ENCODE measurements around the gene CFAP299. TPM values are rescaled to one million over a fixed set of nuclear protein-coding genes. Genes with fewer than 3 reads are reported as not detected.
"Not testable (repeated sequence)": the region's sequence is repeated elsewhere in the genome, so short reads cannot be mapped to it uniquely, and the experiment has no call there.

Gene CFAP299
- total and polyA plus RNA-seq, 2 of the 8 experiments (the other 6 are each of a cell fraction or from before 2014, with no cell fraction given): not detected

GRCh38 chr4:80798082-80798481, 462.6 kb downstream of the CFAP299 start:
- POLR2A ChIA-PET (ENCODE audit: partially characterized antibody): no interaction called here

DNA sequence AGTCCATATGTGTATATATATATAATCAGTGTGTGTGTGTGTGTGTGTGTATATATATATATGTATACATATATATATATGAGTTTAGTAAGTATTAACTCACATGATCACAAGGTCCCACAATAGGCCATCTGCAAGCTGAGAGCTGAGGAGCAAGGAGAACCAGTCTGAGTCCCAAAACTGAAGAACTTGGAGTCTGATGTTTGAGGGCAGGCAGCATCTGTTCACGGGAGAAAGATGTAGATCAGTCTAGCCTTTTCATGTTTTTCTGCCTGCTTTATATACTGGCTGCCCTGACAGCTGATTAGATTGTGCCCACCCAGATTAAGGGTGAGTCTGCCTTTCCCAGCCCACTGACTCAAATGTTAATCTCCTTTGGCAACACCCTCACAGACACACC, 465.2 kb downstream of the CFAP299 start:
- H3K4ac ChIP-seq (replicated peaks; ENCODE audit: insufficient read length, low read depth, low read length); H3K18ac ChIP-seq (ENCODE audit: extremely low read depth, low read length); H3K4me1 ChIP-seq (replicated peaks in 1 of 4; ENCODE audit: control insufficient read depth in 3 of 4, insufficient read depth in 4 of 4, low read length in 3 of 4); H3K36me3 ChIP-seq (ENCODE audit: control insufficient read depth in 2 of 4, insufficient read depth in 4 of 4, low read length in 3 of 4); H3K56ac ChIP-seq (replicated peaks; ENCODE audit: insufficient read length, low read depth, low read length); H3K79me1 ChIP-seq (ENCODE audit: low read depth, low read length); H4K8ac ChIP-seq (ENCODE audit: extremely low read depth, insufficient read depth, low read length); H2BK5ac ChIP-seq (ENCODE audit: low read depth, low read length); H2BK12ac ChIP-seq (ENCODE audit: low read depth, low read length); POLR2A ChIA-PET (ENCODE audit: partially characterized antibody); FAIRE-seq; H3K23ac ChIP-seq (ENCODE audit: insufficient read length); H3K4me2 ChIP-seq (ENCODE audit: insufficient read depth in 1 of 2, low read depth in 2 of 2, low read length in 2 of 2); H3K9me3 ChIP-seq (ENCODE audit: insufficient read depth in 2 of 2, low read depth in 1 of 2, low read length in 1 of 2); H3K14ac ChIP-seq (ENCODE audit: insufficient read length); H3K23me2 ChIP-seq (ENCODE audit: low read depth, low read length); H4K5ac ChIP-seq (ENCODE audit: insufficient read length, low read depth, low read length); H3K27ac ChIP-seq (ENCODE audit: low read depth, low read length); H2BK15ac ChIP-seq (ENCODE audit: low read length); DNase-seq (ENCODE audit: low read depth in 1 of 2, low spot score in 2 of 2); H3K9ac ChIP-seq (replicated peaks in 1 of 4; ENCODE audit: extremely low read depth in 1 of 4, low read depth in 3 of 4, low read length in 3 of 4); H2AK5ac ChIP-seq (ENCODE audit: low read depth, low read length); H2AFZ ChIP-seq (ENCODE audit: low read length); H2BK20ac ChIP-seq (ENCODE audit: low read length); H4K91ac ChIP-seq (replicated peaks; ENCODE audit: insufficient read length, low read length); CTCF ChIA-PET (ENCODE audit: partially characterized antibody); H2BK120ac ChIP-seq (replicated peaks; ENCODE audit: low read depth, low read length); H3K79me2 ChIP-seq (ENCODE audit: control insufficient read depth in 1 of 2, insufficient read depth in 2 of 2, low read length in 2 of 2); H4K20me1 ChIP-seq (replicated peaks in 1 of 2; ENCODE audit: control insufficient read depth in 1 of 2, insufficient read depth in 2 of 2, low read length in 2 of 2); H3K4me3 ChIP-seq (ENCODE audit: extremely low read depth in 1 of 4, insufficient read depth in 2 of 4, low read depth in 3 of 4, low read length in 4 of 4); H3K27me3 ChIP-seq (replicated peaks in 1 of 4; ENCODE audit: control insufficient read depth in 3 of 4, extremely low read depth in 1 of 4, insufficient read depth in 3 of 4, low read length in 3 of 4): not testable (repeated sequence)
- WGBS, 2 experiments (ENCODE audit: extremely low coverage in 1 of 2, insufficient coverage in 1 of 2, insufficient read length in 1 of 2, insufficient replicate concordance in 2 of 2, low coverage in 1 of 2, low lambda C conversion rate in 2 of 2, missing lambda C conversion rate in 1 of 2): 95% methylated on average over 1 of the region's 1 CpG; no CpG with 5 or more reads in 1 of the 2 experiments

More at GRCh38 chr4:80798082-80798481, 462.6 kb downstream of the CFAP299 start:
- Histone ChIP-seq H3K9me3 (ENCODE audit: insufficient read depth in 2 of 2, low read depth in 1 of 2, low read length in 1 of 2) (peaks cover 0 to 6% of the 10 kb centered on the region in 2 experiments; a peak in 2 of 4 replicates), H3K56ac (replicated peaks; ENCODE audit: insufficient read length, low read depth, low read length) (no peak overlapping the region), H4K20me1 (replicated peaks in 1 of 2; ENCODE audit: control insufficient read depth in 1 of 2, insufficient read depth in 2 of 2, low read length in 2 of 2) (no peaks in the 10 kb centered on the region), H3K27ac (ENCODE audit: low read depth, low read length) (no peak overlapping the region), H4K5ac (ENCODE audit: insufficient read length, low read depth, low read length) (no peak overlapping the region), H2BK12ac (ENCODE audit: low read depth, low read length) (no peak overlapping the region), H2AFZ (ENCODE audit: low read length) (no peak overlapping the region), H2BK20ac (ENCODE audit: low read length) (no peak overlapping the region), H3K23me2 (ENCODE audit: low read depth, low read length) (no peaks in the 10 kb centered on the region), H3K36me3 (ENCODE audit: control insufficient read depth in 2 of 4, insufficient read depth in 4 of 4, low read length in 3 of 4) (no peaks in the 10 kb centered on the region), H2BK15ac (ENCODE audit: low read length) (no peak overlapping the region), H3K4me3 (ENCODE audit: extremely low read depth in 1 of 4, insufficient read depth in 2 of 4, low read depth in 3 of 4, low read length in 4 of 4) (no peak overlapping the region), H3K79me1 (ENCODE audit: low read depth, low read length) (no peaks in the 10 kb centered on the region), H3K14ac (ENCODE audit: insufficient read length) (no peak overlapping the region), H4K8ac (ENCODE audit: extremely low read depth, insufficient read depth, low read length) (no peak overlapping the region), H3K4ac (replicated peaks; ENCODE audit: insufficient read length, low read depth, low read length) (no peak overlapping the region), H3K4me2 (ENCODE audit: insufficient read depth in 1 of 2, low read depth in 2 of 2, low read length in 2 of 2) (no peak overlapping the region), H3K27me3 (replicated peaks in 1 of 4; ENCODE audit: control insufficient read depth in 3 of 4, extremely low read depth in 1 of 4, insufficient read depth in 3 of 4, low read length in 3 of 4) (no peaks in the 10 kb centered on the region), H3K4me1 (replicated peaks in 1 of 4; ENCODE audit: control insufficient read depth in 3 of 4, insufficient read depth in 4 of 4, low read length in 3 of 4) (no peaks in the 10 kb centered on the region), H4K91ac (replicated peaks; ENCODE audit: insufficient read length, low read length) (no peak overlapping the region), H2BK120ac (replicated peaks; ENCODE audit: low read depth, low read length) (no peak overlapping the region), H3K9ac (replicated peaks in 1 of 4; ENCODE audit: extremely low read depth in 1 of 4, low read depth in 3 of 4, low read length in 3 of 4) (no peak overlapping the region), H2BK5ac (ENCODE audit: low read depth, low read length) (no peak overlapping the region), H2AK5ac (ENCODE audit: low read depth, low read length) (no peak overlapping the region), H3K18ac (ENCODE audit: extremely low read depth, low read length) (no peak overlapping the region), H3K23ac (ENCODE audit: insufficient read length) (no peak overlapping the region), H3K79me2 (ENCODE audit: control insufficient read depth in 1 of 2, insufficient read depth in 2 of 2, low read length in 2 of 2) (no peaks in the 10 kb centered on the region)
- no peak for TF ChIP-seq RXRA (IDR thresholded peaks at IDR 0.05; ENCODE audit: insufficient read depth, low read depth, low read length)
- WGBS, 2 experiments (ENCODE audit: extremely low coverage in 1 of 2, insufficient coverage in 1 of 2, insufficient read length in 1 of 2, insufficient replicate concordance in 2 of 2, low coverage in 1 of 2, low lambda C conversion rate in 2 of 2, missing lambda C conversion rate in 1 of 2): 80% methylated on average over 1 of the region's 1 CpG; no CpG with 5 or more reads in 1 of the 2 experiments
- CTCF ChIA-PET (ENCODE audit: partially characterized antibody): no interaction called here
- FAIRE-seq (no peak), DNase-seq (ENCODE audit: low read depth in 1 of 2, low spot score in 2 of 2) (no peak)
